ENCODE data around the gene IL6.

IL6 gene

GRCh38 chr7:22709857-22710256, 17.1 kb upstream of the IL6 start:
- no peak for DNase-seq (ENCODE audit: low read depth)
- TF ChIP-seq CTCF (IDR thresholded peaks at IDR 0.05; ENCODE audit: low read depth, low read length, missing control alignments) = no peak
- H3K4me3 ChIP-seq (ENCODE audit: low read depth, low read length) = no peak overlapping the region

GRCh38 chr7:22712999-22713398, 14.0 kb upstream of the IL6 start:
- TF ChIP-seq CTCF (IDR thresholded peaks at IDR 0.05; ENCODE audit: low read depth, low read length, missing control alignments) = no peak

GRCh38 chr7:22713463-22713862, 13.5 kb upstream of the IL6 start:
- TF ChIP-seq CTCF (IDR thresholded peaks at IDR 0.05; ENCODE audit: low read depth, low read length, missing control alignments) = no peak
- DNase-seq (ENCODE audit: low read depth) = no peak

More at GRCh38 chr7:22712999-22713398, 14.0 kb upstream of the IL6 start:
- H3K4me3 ChIP-seq (ENCODE audit: low read depth, low read length) = no peak overlapping the region
- DNase-seq (ENCODE audit: low read depth) = no peak

GRCh38 chr7:22715969-22716368, 11.0 kb upstream of the IL6 start:
- DNase-seq (ENCODE audit: low read depth) = no peak
- no peak overlapping the region for H3K4me3 ChIP-seq (ENCODE audit: low read depth, low read length)
- no peak for TF ChIP-seq CTCF (IDR thresholded peaks at IDR 0.05; ENCODE audit: low read depth, low read length, missing control alignments)

More at GRCh38 chr7:22713463-22713862, 13.5 kb upstream of the IL6 start:
- H3K4me3 ChIP-seq (ENCODE audit: low read depth, low read length) = no peak overlapping the region

GRCh38 chr7:22717760-22718159, 9.2 kb upstream of the IL6 start:
- DNase-seq (ENCODE audit: low read depth) = no peak
- no peak for TF ChIP-seq CTCF (IDR thresholded peaks at IDR 0.05; ENCODE audit: low read depth, low read length, missing control alignments)
- no peak overlapping the region for H3K4me3 ChIP-seq (ENCODE audit: low read depth, low read length)

- no peak for DNase-seq (ENCODE audit: low read depth)
- no peak overlapping the region for H3K4me3 ChIP-seq (ENCODE audit: low read depth, low read length)
- no peak for TF ChIP-seq CTCF (IDR thresholded peaks at IDR 0.05; ENCODE audit: low read depth, low read length, missing control alignments)
Measured at GRCh38 chr7:22718200-22718711, 8.7 kb upstream of the IL6 start.

GRCh38 chr7:22718911-22719420, 8.0 kb upstream of the IL6 start:
- no peak overlapping the region for H3K4me3 ChIP-seq (ENCODE audit: low read depth, low read length)
- TF ChIP-seq CTCF (IDR thresholded peaks at IDR 0.05; ENCODE audit: low read depth, low read length, missing control alignments) = no peak
- no peak for DNase-seq (ENCODE audit: low read depth)
